ENCODE data around the gene PLOD2.

Gene PLOD2

DNA sequence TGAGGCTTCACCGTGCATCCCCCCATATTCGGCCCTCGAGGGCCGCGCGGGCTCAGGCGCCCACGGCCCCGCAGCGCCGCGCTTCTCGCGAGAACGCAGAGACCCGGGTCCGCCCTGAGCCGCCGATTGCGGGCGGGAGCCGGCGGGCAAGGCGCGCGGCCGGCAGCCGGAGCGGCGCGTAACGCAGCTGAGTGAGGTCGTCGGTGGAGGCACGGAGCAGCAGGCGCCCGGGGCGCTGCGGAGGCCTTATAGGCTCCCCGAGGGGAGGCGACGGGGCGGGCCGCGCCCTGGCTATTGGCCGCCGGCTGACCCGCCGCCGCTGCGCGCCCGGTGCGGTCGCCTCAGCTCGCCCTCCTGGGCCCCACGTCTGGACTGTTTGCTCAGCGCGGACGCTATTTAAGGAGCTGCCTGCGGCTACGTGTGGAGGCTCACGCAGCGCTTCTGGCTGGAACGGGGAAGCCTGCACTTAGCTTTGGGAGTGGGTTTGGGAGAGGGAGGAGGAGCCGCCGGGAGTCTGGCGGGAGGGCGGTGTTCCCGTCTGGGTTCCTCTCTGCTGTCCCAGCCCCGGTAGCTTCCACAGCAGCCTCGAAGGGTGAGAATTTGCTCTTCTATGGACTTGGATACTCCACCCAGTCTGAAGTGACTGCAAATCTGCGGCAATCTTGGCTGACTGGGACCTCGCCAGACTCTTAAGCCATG lies at the start of gene PLOD2:
TSS of gene PLOD2 (minus strand) at position 221 of the 699 bp plus-strand sequence. CDS start at position 26, 195 bp downstream.
- peak; percentile 37 for DNase-seq

- no peak for DNase-seq
Observed at GRCh38 chr3:146209371-146209770, 48.4 kb upstream of the PLOD2 start.

DNA sequence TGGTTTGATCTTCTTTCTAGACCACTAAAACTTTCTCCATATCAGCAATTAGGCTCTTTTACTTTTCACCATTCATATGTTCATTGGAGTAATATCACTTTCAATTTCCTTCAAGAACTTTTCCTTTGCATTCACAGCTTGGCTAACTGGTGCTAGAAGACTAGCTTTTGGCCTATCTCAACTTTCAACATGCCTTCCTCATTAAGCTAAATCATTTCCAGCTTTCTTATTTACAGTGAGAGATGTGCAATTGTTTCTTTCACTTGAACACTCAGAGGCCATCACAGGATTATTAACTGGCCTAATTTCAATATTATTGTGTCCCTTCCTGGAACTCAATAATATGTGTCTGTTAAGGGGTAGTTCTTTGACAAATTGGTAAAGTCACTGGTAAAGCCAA lies 42.8 kb upstream of the PLOD2 start:
- no peak for DNase-seq

DNA sequence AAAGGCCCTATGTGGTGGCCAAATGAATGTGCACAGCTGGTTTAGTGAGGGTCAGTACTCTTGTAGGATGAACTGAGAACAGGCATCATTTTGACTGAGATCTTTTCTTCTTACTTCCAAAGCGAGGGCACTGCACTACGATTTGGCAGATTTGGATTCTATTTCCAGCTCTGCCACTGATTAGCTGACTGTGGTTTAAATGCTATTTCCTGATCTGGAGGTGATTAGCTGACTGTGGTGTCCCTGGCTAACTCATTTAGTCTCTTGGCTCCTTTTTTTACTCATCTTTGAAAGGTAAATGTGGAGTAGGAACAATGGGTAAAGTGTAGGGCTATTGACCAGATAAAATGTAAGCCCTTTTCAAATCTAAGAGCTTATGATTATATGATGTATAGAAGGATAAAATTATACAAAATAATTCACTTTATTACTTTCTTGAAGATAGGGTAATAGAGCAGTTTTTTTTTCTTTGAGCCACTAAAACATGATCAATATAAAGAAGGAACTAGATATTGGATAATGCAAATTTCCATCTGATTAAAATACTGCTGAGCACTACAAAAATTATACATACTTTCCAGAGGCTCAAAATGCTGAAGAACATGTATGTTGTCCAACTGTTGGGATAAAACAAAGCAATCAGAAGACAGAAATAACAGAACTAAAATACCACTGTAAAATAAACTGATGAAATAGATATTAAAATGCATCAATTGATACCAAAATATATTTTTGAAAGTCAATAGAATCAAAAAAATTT lies 39.7 kb upstream of the PLOD2 start:
- DNase-seq, result no peak

DNA sequence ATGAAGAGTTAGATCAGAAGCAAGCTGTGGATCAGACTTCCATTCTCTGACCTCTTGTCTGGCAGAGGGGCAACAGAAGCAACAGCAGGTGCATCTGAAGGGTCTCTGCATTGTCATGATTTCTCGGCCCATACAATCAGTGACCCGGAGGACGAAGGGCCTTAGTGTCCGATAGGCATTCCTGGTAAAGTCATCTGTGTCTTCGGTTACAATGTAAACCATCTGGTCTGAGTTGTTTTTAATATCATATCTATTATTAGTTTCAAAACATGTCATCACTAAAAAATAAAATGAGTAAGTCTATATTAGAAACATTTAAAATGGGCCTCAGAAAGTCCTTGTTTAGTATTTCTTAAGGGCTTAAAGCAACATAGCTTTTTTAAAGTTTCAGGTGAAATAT lies 38.8 kb upstream of the PLOD2 start:
- DNase-seq, result no peak

DNA sequence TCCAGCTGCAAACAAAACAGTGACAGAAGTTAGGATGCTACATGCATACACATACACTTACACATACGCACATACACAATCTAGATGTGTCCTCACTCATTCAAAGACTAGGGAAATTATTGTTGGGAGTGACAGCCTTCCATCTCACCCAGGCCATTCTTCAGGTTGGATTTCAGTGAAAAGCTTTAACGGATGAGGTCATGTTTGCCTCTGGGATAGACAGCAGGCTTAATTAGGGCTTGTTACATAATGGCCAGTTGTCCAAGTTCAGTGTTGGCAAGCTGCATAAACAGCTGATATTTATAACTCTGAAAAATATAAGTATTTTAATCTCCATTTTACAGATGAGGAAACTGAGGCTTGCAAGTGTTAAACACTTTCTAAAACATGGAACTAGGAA lies 35.8 kb upstream of the PLOD2 start:
- no peak for DNase-seq

GRCh38 chr3:146195605-146196004 lies 34.6 kb upstream of the PLOD2 start:
- DNase-seq, result no peak

- no peak for DNase-seq
Observed at GRCh38 chr3:146195030-146195429, 34.0 kb upstream of the PLOD2 start.

DNA sequence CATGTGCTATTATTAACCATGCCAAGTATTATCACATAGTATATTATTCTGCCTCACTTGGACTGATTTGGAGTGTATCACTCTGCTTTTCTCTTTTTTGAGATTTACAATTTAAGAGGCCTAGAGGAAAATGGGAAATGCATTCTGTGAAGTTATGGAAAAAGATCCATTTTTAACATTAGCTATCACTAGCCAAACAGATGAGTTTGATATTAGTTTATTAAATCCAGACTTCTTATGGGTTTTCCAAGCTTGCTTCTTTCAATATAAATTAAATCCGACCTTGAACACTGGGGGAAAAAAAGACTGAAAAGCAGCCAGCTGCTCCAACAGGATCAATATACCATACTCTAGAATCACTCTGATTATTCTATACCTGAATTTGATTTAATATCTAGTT lies 30.1 kb upstream of the PLOD2 start:
- DNase-seq, result no peak

DNA sequence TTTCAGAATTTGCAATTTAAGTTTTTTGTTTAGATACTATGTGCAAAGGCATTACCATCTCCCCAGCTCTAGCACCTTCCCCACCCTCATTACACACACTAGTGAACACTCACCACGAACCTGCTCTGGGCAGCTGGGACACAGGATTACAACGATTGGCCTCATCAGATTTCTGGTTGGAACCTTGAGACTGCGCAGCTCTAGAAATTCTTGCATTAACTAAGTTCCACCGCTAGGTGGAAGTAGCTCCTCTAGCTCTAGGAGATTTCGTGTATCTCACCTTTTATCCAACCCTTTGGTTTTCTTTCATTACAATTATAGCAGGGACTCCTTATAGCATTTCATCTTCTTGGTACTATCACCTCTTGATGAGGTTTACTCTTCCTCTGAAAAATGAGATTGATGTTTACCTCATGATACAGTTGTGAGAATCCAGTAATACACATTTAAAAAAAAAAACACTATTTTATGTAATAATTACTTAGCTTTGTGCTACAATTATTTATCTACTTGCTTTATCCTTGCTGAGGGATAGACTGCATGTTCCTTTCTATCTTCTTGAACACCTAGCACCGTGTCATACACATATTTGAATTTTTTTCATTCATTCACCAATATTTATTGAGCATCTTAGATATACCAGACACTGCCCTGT lies 28.7 kb upstream of the PLOD2 start:
- DNase-seq, result peak; percentile 5

GRCh38 chr3:146187334-146187950 lies 26.5 kb upstream of the PLOD2 start:
- DNase-seq, result no peak

GRCh38 chr3:146184241-146185015 lies 23.4 kb upstream of the PLOD2 start:
- DNase-seq, result no peak

GRCh38 chr3:146181216-146181615 lies 20.2 kb upstream of the PLOD2 start:
- no peak for DNase-seq

- DNase-seq, result no peak
Observed at GRCh38 chr3:146180376-146180775, 19.4 kb upstream of the PLOD2 start.

- DNase-seq, result no peak
Observed at GRCh38 chr3:146178006-146178689, 17.2 kb upstream of the PLOD2 start.

- DNase-seq, result no peak
Observed at GRCh38 chr3:146177519-146177918, 16.5 kb upstream of the PLOD2 start.

GRCh38 chr3:146177072-146177471 lies 16.1 kb upstream of the PLOD2 start:
- DNase-seq, result no peak

DNA sequence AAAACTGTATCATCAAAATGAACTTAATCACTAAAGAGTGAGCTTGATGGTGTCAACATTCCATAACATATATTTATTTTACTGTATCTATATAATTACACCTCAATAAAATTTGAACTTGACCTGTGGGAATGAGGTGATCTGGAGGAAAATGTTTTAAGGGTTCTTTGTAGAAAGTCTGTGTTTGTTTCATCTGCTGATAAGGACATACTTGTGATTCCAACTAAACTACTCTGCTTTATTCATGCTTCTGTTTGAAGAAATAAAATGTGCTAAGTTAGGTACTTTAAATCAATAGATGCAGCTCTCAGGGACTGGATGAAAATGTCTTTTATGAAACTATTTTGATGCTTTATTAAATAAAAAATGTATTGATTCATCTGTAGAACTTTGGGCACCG lies 11.6 kb upstream of the PLOD2 start:
- no peak for DNase-seq

- no peak for DNase-seq
Observed at GRCh38 chr3:146170591-146170990, 9.6 kb upstream of the PLOD2 start.

GRCh38 chr3:146169891-146170290 lies 8.9 kb upstream of the PLOD2 start:
- no peak for DNase-seq

- no peak for DNase-seq
Observed at GRCh38 chr3:146166826-146167225, 5.8 kb upstream of the PLOD2 start.

DNA sequence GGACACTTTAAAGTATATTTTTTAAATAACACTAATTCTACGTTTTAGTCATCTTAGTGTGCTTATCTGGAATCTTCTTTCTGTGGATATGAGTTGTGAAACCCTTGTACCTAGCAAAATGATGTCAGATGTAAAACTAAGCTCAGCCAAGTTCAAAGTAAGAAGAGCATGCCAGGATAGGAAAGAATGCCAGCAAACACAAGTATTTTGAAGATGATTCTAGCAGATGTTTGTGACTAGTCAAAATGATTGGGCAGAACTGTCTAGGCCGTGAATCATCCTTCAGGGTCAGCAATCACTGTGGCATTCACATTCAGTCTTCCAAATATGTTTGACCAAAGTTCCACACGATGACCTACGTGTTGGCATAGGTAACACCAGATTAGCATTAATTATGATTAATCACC lies 5.4 kb upstream of the PLOD2 start:
- DNase-seq, result no peak
